ENCODE data around the gene LRRIQ1. TPM values are rescaled to one million over a fixed set of nuclear protein-coding genes. Genes with fewer than 3 reads are reported as not detected.

LRRIQ1 gene
- total RNA-seq, 2 experiments from 2014 or later, result not detected

DNA sequence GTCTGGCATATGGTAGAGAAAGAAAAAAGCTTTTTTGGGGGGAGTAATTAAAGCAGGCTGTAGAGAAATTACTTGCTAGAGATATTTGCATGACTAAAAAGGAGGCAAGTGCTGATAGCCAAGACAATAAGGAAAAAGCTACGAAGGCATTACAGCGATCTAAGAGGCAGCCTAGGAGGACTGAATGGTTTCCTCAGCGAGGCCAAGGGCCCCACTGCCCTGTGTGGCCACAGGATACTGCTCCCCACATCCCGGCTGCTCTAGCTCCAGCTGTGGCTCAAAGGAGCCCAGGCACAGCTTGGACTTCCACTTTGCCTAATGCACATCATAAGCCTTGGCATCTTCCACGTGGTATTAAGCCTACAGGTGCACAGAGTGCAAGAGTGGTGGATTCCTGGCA, 53.6 kb downstream of the LRRIQ1 start:
- Mint-ChIP-seq H3K9me3 (peaks cover 6% of the 10 kb centered on the region), H3K27ac (no peak overlapping the region), H3K4me1 (no peaks in the 10 kb centered on the region), H3K36me3 (ENCODE audit: low read depth) (no peaks in the 10 kb centered on the region), H3K27me3 (no peaks in the 10 kb centered on the region), H3K4me3 (no peak overlapping the region)
- DNase-seq, result no peak
- ChIA-PET POLR2A (no interaction called here), CTCF (no interaction called here)

DNA sequence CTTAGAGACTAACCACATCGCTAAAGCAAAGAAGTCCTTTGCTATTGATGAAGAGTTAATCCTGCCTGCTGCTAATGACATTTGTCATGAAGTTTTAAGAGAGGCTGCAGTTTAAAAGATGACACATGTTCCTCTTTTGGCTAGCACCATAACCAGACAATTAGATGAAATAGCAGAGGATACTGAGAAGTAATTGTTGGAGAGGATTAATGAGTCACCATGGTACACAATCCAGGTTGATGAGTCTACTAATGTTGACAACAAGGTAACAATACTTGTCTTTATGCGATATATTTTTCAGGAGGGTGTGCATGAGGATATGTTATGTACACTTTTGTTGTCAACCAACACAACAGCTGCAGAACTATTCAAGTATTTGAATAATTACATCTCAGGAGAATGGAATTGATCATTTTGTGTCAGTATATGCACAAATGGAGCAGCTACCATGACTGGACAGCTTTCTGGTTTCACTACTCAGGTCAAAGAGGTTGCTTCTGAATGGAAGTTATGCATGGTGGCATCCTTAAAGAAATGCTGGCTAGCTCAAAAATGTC, 56.7 kb downstream of the LRRIQ1 start:
- Mint-ChIP-seq H3K4me1 (no peaks in the 10 kb centered on the region), H3K4me3 (no peak overlapping the region), H3K36me3 (ENCODE audit: low read depth) (no peaks in the 10 kb centered on the region), H3K27me3 (no peaks in the 10 kb centered on the region), H3K9me3 (peaks cover 6% of the 10 kb centered on the region), H3K27ac (no peak overlapping the region)
- ChIA-PET CTCF (no interaction called here), POLR2A (no interaction called here)
- DNase-seq, result no peak

DNA sequence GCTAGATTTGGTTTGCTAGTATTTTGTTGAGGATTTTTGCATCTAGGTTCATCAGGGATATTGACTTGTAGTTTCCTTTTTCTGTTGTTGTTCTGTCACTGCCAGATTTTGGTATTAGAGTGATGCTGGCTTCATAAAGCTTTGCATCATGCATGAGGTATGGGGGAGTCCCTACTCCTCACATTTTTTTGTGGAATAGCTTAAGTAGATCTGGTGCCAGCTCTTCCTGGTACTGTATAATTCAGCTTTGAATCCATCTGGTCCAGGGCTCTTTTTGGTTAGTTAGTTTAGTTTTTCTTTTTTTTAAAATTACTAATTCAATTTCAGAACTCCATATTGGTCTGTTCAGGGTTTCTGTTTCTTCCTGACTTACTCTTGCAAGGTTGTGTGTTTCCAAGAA, 59.4 kb downstream of the LRRIQ1 start:
- H3K36me3 Mint-ChIP-seq (ENCODE audit: low read depth), result no peaks in the 10 kb centered on the region
- no peaks in the 10 kb centered on the region for H3K27me3 Mint-ChIP-seq
- H3K4me3 Mint-ChIP-seq, result no peak overlapping the region
- H3K27ac Mint-ChIP-seq, result no peak overlapping the region
- H3K9me3 Mint-ChIP-seq, result peaks cover 4% of the 10 kb centered on the region
- DNase-seq, result no peak
- no peaks in the 10 kb centered on the region for H3K4me1 Mint-ChIP-seq
- ChIA-PET POLR2A (no interaction called here), CTCF (no interaction called here)

DNA sequence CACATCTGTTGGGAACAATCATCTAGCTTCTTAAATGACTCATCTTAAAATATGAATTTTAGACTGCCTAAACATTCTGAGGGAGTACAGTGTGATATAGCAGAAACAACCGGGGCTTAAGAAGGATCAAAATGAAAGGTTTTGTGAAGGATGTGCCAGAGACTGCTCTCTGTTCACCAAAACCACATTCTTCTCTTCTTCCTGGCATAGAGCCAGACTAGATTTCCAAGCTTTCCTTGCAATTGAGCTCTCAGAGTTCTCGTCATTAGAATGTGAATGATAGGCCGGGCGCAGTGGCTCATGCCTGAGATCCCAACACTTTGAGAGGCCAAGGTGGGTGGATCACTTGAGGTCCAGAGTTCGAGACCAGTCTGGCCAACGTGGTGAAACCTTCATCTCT, 94.5 kb downstream of the LRRIQ1 start:
- POLR2A ChIA-PET, result no interaction called here
- Mint-ChIP-seq H3K9me3 (no peaks in the 10 kb centered on the region), H3K27me3 (no peaks in the 10 kb centered on the region), H3K4me1 (no peaks in the 10 kb centered on the region), H3K4me3 (no peak overlapping the region), H3K27ac (no peak overlapping the region), H3K36me3 (ENCODE audit: low read depth) (no peaks in the 10 kb centered on the region)
- CTCF ChIA-PET, result no interaction called here
- DNase-seq, result no peak

DNA sequence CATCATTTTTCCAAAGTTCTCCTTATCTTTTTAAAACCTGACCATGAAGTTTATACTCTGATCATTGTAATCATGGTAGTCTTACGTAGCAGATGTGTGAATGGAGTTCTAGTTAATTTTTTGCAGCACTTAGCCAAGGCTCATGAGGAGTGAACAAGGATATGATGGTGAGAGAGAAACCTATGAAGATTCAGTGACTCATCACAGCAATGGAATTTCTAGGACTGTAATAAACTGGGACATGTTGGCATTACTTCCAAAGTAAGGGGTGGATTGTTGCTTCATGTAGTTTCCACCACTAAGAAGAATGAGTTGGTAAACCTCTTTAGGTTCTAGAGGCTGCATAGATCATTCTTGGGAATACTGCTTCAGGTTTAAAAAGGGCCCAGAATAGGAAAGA, 102.7 kb downstream of the LRRIQ1 start:
- H3K27me3 Mint-ChIP-seq, result no peaks in the 10 kb centered on the region
- POLR2A ChIA-PET, result no interaction called here

DNA sequence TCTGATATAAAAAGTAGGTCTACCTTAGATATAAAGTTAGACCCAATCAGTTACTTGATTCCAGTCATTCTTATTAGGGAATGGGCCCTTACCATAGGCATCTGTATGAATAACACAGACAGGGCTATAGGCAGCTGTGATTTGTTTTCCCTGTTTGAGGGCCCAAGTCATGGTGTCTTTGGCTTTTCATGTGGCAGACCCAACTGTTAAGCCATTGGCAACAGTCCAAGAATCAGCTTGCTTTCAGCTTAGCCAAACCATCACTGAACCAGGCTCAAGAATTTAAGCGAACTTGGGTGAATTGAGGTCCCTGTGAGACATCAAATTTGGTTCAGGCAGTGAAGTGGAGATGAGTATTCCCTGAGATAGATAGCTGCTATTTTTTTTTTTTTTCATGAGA, 111.2 kb downstream of the LRRIQ1 start:
- CTCF ChIA-PET, result no interaction called here
- no peaks in the 10 kb centered on the region for H3K4me1 Mint-ChIP-seq
- no peak overlapping the region for H3K27ac Mint-ChIP-seq
- no peak overlapping the region for H3K4me3 Mint-ChIP-seq
- peaks cover 9% of the 10 kb centered on the region for H3K9me3 Mint-ChIP-seq
- no peak for DNase-seq
- no peaks in the 10 kb centered on the region for H3K36me3 Mint-ChIP-seq (ENCODE audit: low read depth)
- H3K27me3 Mint-ChIP-seq, result no peaks in the 10 kb centered on the region
- POLR2A ChIA-PET, result no interaction called here

More for the DNA sequence above, 102.7 kb downstream of the LRRIQ1 start:
- Mint-ChIP-seq H3K36me3 (ENCODE audit: low read depth) (no peaks in the 10 kb centered on the region), H3K4me3 (no peak overlapping the region), H3K27ac (no peak overlapping the region), H3K9me3 (peaks cover 3% of the 10 kb centered on the region), H3K4me1 (no peaks in the 10 kb centered on the region)
- no peak for DNase-seq
- CTCF ChIA-PET, result no interaction called here

DNA sequence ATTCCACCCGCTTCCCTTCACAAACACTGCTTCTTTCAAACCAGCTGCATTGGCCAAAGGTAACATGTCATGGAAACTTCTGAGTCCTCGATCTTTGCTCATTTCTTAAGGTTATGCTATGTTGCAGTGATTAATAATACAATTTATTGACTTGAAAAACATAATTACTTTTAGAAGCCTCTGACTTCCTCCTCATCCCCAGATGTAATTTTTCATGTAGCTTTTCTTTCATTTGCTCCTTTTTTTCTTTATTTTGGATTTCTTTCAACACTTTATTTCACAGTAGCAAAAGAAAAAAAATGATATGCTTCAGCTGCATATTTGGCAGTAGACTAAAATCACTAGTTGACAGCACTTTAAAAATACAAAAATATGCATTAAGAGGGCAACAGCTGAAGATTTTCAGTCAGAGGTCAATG, 116.2 kb downstream of the LRRIQ1 start:
- no peaks in the 10 kb centered on the region for H3K27me3 Mint-ChIP-seq
- DNase-seq, result no peak
- POLR2A ChIA-PET, result no interaction called here
- H3K4me1 Mint-ChIP-seq, result no peaks in the 10 kb centered on the region
- CTCF ChIA-PET, result no interaction called here
- H3K36me3 Mint-ChIP-seq (ENCODE audit: low read depth), result no peaks in the 10 kb centered on the region
- no peak overlapping the region for H3K27ac Mint-ChIP-seq
- no peaks in the 10 kb centered on the region for H3K9me3 Mint-ChIP-seq
- no peak overlapping the region for H3K4me3 Mint-ChIP-seq

DNA sequence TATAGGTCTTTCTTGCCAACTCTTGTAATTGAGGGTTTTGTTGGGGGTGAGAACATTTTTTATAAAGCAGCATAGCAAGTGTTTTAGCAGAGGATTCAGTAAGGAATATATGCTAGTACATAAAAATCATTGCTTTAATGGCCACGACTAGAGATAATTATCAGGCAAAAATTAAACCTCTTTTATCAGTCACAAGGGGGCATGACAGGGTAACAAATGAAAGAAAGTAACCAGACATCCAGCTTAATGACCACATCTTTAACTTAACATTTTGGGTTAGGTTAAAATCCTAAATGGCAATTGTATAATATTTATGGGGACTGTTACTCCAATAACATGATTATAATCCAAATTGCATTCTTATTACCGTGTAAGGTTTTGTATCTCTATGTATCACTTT, 119.6 kb downstream of the LRRIQ1 start:
- Mint-ChIP-seq H3K27ac (no peak overlapping the region), H3K4me1 (no peaks in the 10 kb centered on the region), H3K27me3 (no peaks in the 10 kb centered on the region), H3K9me3 (no peaks in the 10 kb centered on the region), H3K36me3 (ENCODE audit: low read depth) (no peaks in the 10 kb centered on the region), H3K4me3 (no peak overlapping the region)
- CTCF ChIA-PET, result no interaction called here
- no peak for DNase-seq
- POLR2A ChIA-PET, result no interaction called here

DNA sequence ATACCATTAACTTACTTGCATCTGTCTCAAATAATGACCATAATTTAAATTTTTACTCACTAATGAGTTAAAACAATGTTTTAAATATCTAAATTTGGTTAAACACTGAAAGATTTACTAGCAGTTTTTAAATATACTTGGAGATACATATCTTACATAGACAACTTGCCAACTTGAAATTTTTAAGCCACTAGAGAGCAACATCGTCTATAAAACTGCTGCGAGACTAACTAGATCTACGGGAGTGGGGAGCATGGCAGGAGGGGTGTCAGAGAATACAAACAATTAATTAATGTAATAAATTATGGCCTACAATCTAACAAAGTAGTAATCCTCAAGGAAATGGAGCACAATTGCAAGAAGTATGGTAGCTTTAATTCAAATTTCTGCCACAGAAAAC, 120.4 kb downstream of the LRRIQ1 start:
- CTCF ChIA-PET, result no interaction called here
- no peaks in the 10 kb centered on the region for H3K9me3 Mint-ChIP-seq
- no peak for DNase-seq
- POLR2A ChIA-PET, result no interaction called here
- no peak overlapping the region for H3K4me3 Mint-ChIP-seq
- H3K27me3 Mint-ChIP-seq, result no peaks in the 10 kb centered on the region
- H3K4me1 Mint-ChIP-seq, result no peaks in the 10 kb centered on the region
- no peaks in the 10 kb centered on the region for H3K36me3 Mint-ChIP-seq (ENCODE audit: low read depth)
- no peak overlapping the region for H3K27ac Mint-ChIP-seq

DNA sequence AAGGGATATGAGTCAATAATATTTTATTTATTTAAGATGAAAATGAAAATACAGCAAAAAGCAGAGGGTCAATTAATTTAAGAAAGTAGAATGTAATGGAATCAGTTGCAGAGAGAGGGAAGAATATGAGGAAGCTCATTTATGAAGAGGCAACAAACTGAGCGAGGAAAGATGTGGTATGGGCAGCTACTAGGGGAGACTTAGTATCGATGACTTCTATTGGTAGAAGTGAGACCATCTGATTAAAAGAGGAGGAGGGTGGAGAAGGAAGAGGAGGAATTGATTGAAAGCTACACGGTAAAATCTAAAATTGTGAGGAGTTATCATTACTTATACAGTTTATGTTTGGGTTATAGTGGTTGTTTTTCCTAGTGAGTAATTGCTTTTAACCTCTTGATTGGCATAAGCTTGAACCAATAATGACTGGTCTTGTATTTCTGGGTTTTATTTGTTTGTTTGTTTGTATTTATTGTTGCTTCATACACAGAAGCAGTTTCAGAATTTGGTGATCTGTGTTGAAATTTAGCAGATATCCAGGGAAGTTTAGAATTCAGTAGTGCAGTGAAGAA, 121.0 kb downstream of the LRRIQ1 start:
- DNase-seq, result no peak
- H3K9me3 Mint-ChIP-seq, result no peaks in the 10 kb centered on the region
- no peaks in the 10 kb centered on the region for H3K36me3 Mint-ChIP-seq (ENCODE audit: low read depth)
- ChIA-PET CTCF (no interaction called here), POLR2A (no interaction called here)
- no peaks in the 10 kb centered on the region for H3K4me1 Mint-ChIP-seq
- H3K27me3 Mint-ChIP-seq, result no peaks in the 10 kb centered on the region
- H3K4me3 Mint-ChIP-seq, result no peak overlapping the region
- H3K27ac Mint-ChIP-seq, result no peak overlapping the region

DNA sequence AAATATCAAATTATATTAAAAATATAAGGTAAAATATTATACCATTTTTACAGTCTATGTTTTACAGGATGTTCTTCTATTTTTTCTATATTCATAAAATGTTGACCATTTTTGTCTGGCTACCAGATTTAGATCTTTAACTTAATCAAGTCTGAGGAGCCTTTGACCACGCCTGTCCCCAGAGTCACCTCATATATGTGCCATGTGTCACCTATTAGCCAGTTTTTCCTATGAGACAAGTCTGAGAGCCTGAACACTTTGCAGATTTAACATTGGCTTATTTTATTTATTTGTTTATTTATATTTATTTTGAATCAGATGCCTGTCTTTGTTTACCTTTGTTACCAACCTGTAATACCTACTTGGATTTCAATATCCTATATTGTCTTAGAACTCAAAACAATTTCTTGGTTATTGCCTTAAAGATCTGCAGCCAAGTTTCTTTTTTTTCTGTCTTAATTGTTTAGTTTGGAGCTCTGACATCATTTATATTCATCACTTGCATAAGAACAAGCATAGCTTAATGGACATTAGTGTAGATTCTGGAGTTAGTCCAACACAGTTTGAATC, 127.7 kb downstream of the LRRIQ1 start:
- ChIA-PET POLR2A (no interaction called here), CTCF (no interaction called here)
- H3K4me1 Mint-ChIP-seq, result no peaks in the 10 kb centered on the region

DNA sequence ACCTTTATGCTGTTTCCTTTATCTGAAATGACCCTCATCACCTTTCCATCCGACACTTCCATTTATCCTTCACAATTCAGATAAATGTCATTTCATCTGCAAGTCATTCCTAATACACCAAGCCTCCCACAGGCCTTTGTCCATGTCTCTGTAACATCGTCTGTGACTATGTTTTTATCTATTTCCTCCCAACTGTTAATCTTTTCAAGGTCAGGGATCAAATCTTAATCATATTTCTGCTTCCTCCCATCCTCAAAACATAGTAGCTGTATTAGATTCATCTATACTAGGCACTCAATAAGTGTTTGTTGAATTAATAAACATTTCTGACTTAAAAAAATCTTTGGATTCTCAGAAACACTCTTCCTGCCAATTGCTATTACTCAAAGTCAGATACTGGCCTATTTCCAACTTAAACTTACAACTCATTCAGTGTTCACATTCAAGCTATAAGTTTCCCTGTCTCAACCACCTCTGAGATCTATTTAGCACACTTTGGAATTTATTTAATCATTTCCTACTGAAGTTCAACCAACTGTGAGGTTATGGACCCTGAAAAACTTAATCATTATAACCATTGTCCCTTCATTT, 143.6 kb downstream of the LRRIQ1 start:
- CTCF ChIA-PET, result no interaction called here
- H3K36me3 Mint-ChIP-seq (ENCODE audit: low read depth), result no peaks in the 10 kb centered on the region
- H3K27ac Mint-ChIP-seq, result no peak overlapping the region

More for the DNA sequence above, 127.7 kb downstream of the LRRIQ1 start:
- Mint-ChIP-seq H3K27ac (no peak overlapping the region), H3K9me3 (no peaks in the 10 kb centered on the region), H3K36me3 (ENCODE audit: low read depth) (no peaks in the 10 kb centered on the region), H3K27me3 (no peaks in the 10 kb centered on the region), H3K4me3 (no peak overlapping the region)
- no peak for DNase-seq

DNA sequence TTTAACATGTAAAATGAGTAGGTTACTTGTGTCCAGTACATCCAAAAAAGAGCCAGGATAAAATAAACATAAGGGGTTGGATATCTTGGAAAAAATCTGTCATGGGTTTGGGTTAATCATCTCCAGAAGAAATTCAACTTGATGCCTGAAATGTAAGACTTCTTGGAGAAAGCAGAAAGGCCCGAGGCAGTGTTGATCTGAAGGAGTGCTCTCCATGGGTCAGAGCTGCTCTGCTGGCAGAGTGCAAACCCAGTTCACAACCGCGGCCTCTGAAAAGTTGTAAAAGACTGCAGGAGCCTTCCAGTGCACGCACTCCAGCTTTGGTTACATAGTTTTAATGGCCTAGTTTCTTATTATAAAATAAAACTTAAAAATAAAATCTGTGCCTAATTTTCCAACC, 146.5 kb downstream of the LRRIQ1 start:
- no peaks in the 10 kb centered on the region for H3K27me3 Mint-ChIP-seq
- ChIA-PET POLR2A (no interaction called here), CTCF (no interaction called here)
- DNase-seq, result no peak
- no peaks in the 10 kb centered on the region for H3K4me1 Mint-ChIP-seq
- H3K9me3 Mint-ChIP-seq, result no peaks in the 10 kb centered on the region
- H3K27ac Mint-ChIP-seq, result no peak overlapping the region
- no peak overlapping the region for H3K4me3 Mint-ChIP-seq
- H3K36me3 Mint-ChIP-seq (ENCODE audit: low read depth), result no peaks in the 10 kb centered on the region

More for the DNA sequence above, 143.6 kb downstream of the LRRIQ1 start:
- Mint-ChIP-seq H3K9me3 (no peaks in the 10 kb centered on the region), H3K4me1 (no peaks in the 10 kb centered on the region), H3K4me3 (no peak overlapping the region), H3K27me3 (no peaks in the 10 kb centered on the region)
- POLR2A ChIA-PET, result no interaction called here
- DNase-seq, result no peak

DNA sequence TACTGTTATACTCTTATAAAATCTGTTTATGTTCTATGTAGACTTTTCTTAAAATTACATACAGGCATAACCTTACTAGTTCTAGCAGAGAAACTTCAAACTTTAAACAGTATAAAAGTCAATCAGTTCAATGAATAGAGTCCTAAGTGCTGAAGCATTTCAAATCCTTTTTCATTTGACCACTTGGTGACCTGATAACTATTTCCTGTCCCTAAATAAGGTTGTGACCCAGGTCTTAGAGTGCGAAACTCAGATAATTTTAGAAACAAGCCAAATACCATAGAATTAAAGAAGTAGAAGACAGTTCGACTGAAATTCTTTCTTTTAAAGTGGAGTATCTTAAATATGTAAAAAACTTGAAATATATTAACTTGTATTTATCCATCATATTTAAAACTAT, 147.7 kb downstream of the LRRIQ1 start:
- no peaks in the 10 kb centered on the region for H3K9me3 Mint-ChIP-seq
- POLR2A ChIA-PET, result no interaction called here
- CTCF ChIA-PET, result no interaction called here
- no peak for DNase-seq
- H3K27me3 Mint-ChIP-seq, result no peaks in the 10 kb centered on the region
- H3K27ac Mint-ChIP-seq, result no peak overlapping the region
- H3K36me3 Mint-ChIP-seq (ENCODE audit: low read depth), result no peaks in the 10 kb centered on the region
- no peaks in the 10 kb centered on the region for H3K4me1 Mint-ChIP-seq
- H3K4me3 Mint-ChIP-seq, result no peak overlapping the region
